Fibroblast of lung (primary cell): ENCODE results near the gene GABRG3.

Experiments used
- EZH2 ChIP-seq: IDR thresholded peaks from 2 replicates; pipeline ENCODE4 v1.5.1; 2012; ENCODE audit warnings: low read length, control low read depth, mild to moderate bottlenecking; ENCODE audit errors: missing control alignments
- TF ChIP-seq, protein P1 (sequence below), 2 donors: IDR thresholded peaks in 1 of 2; conservative IDR thresholded peaks in 1 of 2; 1 replicate in 1 of 2; 2 replicates in 1 of 2; pipeline ENCODE4 v1.5.1; 2011 to 2012; ENCODE audit warnings: low read length in 2 of 2, control low read depth in 1 of 2, inconsistent platforms in 1 of 2, low read depth in 1 of 2, mild to moderate bottlenecking in 1 of 2

GRCh38 chr15:27065151-27065550, 94.2 kb downstream of the GABRG3 start:
- TF ChIP-seq EZH2, result no peak
- TF ChIP-seq, protein P1, sequence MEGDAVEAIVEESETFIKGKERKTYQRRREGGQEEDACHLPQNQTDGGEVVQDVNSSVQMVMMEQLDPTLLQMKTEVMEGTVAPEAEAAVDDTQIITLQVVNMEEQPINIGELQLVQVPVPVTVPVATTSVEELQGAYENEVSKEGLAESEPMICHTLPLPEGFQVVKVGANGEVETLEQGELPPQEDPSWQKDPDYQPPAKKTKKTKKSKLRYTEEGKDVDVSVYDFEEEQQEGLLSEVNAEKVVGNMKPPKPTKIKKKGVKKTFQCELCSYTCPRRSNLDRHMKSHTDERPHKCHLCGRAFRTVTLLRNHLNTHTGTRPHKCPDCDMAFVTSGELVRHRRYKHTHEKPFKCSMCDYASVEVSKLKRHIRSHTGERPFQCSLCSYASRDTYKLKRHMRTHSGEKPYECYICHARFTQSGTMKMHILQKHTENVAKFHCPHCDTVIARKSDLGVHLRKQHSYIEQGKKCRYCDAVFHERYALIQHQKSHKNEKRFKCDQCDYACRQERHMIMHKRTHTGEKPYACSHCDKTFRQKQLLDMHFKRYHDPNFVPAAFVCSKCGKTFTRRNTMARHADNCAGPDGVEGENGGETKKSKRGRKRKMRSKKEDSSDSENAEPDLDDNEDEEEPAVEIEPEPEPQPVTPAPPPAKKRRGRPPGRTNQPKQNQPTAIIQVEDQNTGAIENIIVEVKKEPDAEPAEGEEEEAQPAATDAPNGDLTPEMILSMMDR (conservative IDR thresholded peaks at IDR 0.05 in 1 of 2, IDR thresholded peaks at IDR 0.05 in 1 of 2; ENCODE audit: low read depth in 1 of 2, low read length in 2 of 2), result no peak
